T1000 (cell line): ENCODE results near the gene CYB5R3.
"Not testable (repeated sequence)": the region's sequence is repeated elsewhere in the genome, so short reads cannot be mapped to it uniquely, and the experiment has no call there.

Experiments used
- DNase-seq: peaks from one replicate; lab custom pipeline; 2025; ENCODE audit warnings: mixed read lengths; lab: John Stamatoyannopoulos, UW

Gene CYB5R3

DNA sequence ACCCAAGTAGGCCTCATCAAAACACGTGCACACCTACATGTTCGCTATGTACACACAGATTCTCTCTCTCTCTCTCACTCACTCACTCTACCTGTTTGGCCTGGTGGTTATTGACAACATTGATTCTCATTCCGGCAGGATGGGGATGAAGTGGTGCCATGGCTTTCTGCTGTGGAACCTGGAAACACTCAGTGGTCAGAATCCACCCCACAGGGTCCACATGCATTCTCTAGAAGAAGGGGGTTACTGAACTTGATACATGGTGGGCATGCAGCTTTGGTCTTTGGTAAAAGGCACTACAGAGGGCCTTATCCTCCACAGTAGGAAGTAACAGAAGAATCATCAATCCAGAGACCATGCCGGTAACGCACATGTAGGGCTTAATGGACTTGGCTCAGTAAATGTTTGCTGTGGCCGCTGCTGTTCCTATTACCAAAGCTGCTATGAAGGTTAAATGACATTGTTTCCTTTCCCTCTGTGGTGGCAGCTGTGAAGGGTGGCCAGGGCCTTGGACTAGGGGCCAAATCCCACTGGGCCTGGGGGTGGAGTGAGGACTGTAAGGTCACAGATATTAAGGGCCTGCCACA is 47.2 kb downstream of the CYB5R3 start:
- DNase-seq: no peak

DNA sequence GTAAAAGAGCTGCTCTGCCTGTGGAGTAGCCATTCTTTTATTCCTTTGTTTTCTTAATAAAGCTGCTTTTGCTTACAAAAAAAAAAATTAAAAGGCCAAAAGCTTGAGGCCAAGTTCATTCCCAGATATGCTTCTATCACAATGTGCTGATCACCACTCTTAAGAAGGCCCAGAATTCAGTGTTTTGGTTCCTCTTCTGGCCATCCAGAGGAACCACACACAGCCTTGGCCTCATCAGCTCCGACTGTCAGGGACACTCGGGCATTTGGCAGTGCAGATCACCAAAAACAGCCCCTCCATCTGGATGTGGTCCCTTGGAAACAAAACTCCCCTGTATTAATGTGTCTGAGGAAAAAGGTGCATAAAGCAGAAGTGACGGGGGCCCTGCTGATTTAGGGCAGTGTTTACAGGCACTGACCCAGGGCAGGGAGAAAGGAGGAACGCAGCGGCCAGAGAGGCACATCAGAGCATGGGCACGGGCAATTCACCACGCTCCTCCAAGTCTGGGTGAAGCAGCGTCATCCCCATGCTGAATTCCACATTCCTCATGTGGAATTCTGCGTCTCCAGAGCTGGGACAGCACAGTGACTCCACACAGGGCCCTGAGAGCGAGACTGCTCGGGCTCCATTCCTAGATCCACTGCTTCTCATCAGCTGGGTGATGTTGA is 52.2 kb downstream of the CYB5R3 start:
- DNase-seq: no peak

DNA sequence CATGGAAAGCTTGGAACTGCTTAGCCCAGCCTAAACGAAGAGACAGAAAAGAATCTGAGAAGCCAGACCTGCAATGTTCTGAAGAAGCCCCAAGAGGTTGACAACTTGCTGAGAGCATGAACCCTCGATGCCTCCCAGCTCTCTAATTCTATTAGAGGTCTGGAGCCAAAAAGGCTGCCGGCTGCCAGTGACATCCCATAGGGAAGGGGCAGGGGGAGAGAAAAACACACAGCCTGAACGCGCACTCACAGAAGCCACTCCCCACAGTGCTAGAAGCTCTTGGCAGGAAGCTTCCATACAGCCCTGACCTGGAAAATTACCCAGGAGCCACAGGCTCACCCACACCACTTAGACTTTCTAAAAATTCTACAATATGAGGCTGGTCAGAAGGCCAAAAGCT is 52.9 kb downstream of the CYB5R3 start:
- no peak for DNase-seq

DNA sequence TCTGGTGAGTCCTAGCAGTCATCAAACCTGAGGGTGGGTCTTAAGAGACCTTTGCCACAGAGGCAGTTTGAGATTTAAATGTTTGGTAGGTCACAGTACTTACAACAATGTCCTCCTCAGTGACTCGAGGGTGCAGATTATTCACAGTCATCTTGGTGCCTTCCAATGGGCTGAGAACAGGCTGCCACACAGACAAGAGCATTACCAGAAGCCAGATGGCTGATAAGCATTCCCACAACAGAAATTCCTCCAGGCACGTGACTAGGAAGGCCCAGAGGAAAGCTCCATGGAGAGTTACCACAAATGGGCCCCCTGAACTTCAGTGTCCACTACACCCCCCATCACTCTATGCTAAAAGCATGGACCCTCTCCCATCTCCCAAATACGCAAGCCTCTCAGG is 53.8 kb downstream of the CYB5R3 start:
- no peak for DNase-seq

DNA sequence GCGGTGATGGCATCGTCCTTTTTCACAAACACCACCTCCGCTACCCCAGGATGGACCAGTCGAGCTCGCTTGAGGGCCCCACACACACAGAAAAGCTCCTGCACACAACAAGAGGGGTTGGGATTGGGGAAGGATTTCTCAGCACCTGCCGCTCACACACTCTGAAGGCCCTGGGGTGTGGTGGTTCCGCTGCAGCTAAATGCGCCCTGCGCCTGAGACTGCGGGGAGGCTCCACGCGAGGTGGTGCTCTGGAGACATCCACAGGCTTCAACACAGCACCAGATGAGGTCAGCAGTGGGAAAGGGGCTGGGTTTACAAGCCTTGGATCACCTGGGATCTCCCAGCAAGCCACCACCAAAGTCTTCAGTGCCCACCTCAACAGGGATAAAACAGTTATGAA is 57.2 kb downstream of the CYB5R3 start:
- DNase-seq: no peak

DNA sequence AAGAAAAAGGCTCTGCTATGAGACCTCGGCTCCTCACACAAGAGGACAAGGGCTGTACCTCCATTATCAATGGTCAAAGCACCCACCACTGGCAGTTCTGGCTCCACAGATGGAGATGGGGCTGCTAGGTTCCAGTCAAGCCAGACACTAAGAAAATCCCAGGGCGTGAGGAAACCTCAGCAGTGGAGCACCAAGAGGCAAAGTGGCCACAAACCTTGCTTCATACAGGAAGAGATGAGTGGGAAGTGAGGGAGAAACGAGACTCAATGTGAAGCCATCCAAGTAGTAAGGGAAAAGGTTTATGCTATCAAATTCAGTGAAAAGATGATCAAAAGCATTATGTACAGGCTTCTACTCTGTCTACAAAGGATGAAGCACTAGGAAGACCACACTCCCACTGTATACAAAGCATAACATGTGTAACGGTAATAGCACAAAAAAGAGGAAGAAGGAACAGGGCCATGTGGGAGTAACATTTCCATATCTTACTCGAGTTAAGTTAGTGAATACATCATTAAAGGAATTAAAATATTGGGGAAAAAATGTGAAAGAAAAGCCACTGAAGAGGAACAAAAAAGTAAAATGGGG is 61.5 kb downstream of the CYB5R3 start:
- no peak for DNase-seq

DNA sequence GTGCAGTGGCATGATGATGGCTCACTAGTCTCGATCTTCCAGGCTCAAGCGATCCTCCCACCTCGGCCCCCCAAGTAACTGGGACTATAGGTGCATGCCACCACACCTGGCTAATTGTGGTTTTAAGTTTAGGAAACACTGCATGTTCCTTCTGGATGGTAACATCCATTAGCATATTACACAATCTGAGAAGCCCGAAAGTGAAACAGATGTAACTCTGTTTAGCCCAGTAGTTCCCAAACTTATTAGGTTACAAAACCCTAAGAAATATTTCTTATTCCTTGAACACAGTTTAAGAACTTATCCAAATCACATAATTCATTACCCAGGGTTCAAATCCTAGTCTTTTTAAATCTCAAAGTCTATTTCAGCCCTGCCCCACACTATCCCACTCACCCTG is 62.8 kb downstream of the CYB5R3 start:
- no peak for DNase-seq

DNA sequence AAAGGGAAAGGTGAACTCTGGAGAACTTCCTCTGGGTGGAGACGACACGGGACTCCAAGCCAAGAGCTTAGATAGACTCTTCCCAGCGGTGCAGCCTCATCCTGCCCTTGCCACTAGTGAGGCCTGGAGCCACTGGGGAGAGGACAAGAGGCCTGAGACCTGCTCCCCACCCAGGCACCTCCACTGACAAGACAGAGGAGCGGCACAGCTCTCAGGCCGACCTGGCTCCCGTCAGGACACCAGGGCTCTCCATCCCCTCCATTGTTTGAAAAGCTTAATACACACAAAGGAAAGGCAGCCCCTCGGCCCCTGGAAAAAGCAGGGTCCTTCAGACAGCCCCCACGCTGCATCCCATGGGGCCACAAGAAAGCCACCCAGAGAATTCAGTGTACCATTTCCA is 64.1 kb downstream of the CYB5R3 start:
- no peak for DNase-seq

DNA sequence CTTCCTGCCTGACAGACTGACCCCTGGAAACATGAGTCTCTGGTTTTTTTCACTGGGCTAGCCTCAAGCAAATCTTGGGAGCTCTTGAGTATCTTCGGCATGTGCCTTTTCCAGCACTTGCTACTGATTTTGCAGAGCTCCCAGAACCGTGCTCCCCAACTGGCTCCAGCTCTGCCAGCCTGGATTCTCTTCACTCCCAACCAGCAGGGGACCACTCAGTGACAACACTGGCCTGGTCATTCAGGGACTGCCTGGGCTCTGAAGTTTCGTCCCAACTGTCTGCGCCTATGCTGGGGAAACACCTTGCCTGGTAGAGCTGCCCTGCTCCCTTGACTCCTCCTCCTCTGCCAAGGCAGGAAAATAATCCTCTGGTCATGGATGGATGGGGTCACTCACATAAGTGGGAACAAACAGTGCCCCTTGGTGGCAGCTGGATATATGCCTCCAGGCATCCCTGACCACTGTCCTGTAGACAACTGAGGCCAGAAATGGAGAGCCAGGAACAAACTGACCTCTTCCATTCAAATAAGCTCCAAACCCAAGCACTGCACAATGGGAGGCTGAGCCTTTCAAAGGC is 64.7 kb downstream of the CYB5R3 start:
- no peak for DNase-seq

DNA sequence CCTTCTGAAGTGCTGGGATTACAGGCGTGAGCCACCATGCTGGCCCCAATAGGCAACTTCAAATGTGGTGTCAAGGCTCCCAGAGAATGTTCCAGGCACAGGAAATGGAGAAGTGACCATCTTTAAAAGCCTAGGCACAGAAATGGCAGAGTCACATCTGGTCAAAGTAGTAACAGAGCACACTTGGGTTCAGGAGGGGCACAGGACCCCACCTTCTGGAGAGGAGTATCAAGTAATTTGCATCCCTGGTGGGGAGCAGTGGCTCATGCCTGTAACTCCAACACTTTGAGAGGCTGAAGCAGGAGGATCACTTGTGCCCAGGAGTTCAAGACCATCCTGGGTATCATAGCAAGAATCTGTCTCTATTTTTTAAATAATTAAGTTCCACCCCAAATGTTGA is 66.2 kb downstream of the CYB5R3 start:
- DNase-seq: no peak

DNA sequence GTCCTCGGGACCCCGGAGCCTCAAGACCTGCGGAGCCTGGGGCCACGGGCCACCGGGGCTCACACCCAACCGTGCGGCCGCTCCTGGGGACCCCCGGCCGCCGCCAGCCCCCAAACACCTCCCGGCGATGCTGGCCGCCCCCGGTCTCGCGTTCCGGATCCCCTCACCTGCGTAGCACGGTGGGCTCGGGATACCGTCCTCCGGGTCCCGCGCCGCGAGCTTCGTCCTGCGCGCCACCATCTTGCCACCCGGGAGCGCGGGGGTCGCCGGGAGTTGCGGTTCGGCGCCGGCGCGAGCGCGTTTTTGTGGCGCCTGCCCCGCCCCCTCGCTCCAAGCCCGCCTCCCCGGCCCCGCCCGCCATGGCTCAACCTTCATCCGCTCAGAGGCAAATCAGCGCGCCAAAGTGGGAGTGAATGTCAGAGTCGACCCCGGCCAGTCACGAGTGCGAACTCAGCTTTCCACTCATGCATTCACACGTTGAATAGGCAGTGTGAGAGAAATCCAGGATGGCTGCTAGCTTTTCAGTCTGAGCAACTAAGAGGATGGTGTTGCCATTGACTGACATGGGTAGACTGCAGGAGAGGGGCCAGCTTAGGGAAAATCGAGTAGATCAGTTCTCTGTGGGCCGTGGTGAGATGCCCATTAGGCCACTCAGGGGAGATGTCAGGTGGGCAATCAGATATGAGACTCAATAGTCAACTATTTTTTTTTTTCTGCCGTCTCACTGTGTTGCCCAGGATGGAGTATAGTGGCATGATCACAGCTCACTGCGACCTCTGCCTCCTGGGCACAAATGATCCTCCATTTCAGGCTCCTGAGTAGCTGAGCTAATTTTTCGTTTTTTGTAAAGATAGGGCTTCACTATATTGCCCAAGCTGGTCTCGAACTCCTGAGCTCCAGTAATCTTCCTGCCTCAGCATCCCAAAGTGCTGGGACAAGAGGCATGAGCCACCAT is 67.2 kb downstream of the CYB5R3 start:
- DNase-seq: peak; percentile 40

DNA sequence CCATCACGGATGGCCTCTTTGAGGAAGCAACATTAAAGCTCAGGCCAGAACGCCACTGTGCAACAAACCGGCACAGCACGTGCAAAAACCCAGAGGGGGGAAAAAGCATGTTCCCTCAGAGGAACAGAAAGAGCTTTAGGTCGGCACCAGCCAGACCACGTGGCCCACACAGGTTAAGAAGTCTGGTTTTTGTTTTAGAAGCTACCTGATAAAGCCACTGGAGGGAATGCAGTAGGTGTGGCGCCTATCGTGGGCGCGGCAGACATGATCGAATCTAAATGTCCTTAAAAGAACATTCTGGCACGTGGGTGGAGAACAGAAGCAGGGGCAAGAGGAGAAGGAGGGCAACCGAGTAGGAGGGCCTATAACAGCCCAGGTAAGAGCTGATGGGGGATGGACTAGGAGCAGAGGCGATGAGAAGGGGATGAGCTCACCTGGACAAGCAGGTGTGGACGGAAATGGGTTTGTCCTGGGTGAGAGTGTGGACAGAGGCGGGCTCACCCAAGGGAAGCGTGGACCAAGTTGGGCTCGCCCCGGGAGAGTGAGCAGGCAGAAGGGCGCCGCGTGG is 67.9 kb downstream of the CYB5R3 start:
- DNase-seq: not testable (repeated sequence)

DNA sequence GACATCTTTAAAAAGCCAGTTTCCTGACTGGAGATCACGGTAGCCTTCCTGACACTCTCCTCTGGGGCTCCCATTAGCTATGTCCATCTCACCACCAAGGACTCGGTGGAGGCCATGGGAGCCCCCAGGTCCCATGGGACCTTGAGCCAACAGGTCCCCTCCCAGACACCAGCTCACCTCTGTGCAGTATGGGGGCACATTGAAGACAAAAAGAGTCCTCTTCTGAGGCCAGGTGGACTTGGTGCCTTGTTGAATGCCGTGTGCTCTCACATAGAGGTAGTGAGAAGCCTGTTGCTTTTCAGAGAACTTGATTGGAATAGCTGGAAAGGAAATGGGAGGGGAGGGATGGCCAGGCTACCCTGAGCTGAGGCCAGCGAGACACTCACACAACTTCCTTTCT is 69.2 kb downstream of the CYB5R3 start:
- not testable (repeated sequence) for DNase-seq

DNA sequence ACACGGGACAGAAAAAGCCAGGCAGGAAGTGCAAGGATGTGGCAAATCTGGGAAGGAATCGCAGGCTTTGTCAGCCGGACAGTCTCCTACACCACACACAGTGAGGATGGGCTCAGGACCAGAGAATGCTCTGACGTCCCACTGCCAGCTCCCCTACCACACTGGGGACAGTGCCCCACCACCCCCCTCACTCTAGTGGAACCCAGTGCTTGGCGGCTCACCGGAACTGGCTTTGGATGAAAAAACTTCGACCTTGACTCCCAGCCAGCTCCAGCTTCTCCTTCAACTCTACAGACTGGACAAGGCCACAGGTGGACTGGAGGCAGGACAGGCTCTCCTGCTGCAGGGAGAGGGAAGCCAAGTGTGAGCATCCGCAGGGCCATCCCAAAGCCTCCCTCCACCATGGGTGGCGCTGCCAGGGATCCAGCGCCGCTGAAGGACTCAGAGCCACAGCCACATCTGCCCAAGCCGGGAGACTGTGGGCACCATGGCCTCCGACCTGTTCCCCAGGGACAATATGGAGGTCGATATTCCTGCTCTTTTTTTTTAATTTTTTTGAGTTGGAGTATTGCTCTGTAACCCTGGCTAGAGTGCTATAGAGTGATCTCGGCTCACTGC is 71.5 kb downstream of the CYB5R3 start:
- no peak for DNase-seq

DNA sequence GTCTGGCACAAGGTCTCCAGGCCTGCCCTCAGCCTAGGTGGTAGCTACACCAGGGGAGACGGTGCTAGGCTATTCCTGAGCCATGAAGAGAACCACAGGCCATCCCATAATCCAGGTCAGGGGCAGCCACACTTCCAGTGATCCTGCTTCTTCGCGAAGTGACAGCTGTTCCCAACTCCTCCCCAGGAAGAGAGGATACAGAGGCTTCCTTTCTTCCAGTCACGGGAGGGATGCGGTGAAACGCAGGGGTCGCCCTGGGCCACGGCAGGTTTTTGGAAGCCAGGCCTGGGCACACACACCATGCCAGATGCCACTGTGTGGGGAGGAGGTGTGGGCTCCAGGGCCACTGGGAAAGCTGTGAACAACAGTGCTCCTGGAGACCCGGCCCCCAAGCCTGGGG is 72.1 kb downstream of the CYB5R3 start:
- DNase-seq: not testable (repeated sequence)

DNA sequence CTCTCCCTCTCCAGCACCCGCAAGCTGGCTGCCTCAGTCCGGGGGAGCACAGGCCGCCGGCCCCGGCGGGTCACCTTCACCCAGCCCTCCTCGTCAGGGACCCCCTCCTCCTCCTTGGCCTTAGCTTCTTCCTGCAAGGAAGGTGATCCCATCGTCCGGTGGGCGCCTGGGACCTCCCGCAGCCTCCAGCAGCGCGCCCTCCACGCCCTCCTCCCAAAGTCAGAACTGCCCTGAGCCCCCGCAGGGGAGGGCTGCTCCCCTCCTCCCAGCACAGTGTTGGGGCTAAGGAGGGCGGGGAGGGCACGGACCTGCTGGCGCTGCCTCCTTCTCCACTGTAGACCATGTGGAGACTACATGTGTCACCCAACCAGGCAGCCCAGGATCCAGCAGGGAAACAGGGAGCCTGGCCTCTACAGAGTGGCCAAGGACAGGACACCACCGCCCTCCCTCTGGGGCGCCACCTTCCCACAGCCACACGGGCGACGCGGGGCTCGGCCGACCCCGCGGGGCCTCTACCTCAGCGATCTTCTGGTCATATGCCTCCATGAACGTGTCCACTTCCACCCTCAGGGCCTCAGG is 73.1 kb downstream of the CYB5R3 start:
- DNase-seq: not testable (repeated sequence)

DNA sequence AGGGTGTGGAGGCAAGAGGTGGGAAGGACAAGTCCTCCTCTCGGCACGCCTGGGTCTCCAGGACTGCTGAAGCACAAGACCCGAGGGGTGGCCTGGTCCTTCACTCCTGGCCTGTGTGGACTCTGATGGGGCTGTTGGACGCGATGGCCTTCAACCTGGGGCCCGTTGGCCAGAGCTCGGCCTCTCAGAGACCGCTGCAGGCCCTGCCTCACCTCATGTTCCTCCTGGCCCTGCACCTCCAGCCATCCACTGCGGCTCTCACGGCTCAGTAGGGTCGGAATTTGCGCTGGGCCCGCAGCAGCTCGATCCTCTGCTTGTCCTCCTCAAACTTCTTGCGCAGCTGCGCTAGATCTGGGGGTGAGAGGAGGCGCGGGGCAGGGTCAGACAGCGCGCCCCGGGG is 74.7 kb downstream of the CYB5R3 start:
- not testable (repeated sequence) for DNase-seq

DNA sequence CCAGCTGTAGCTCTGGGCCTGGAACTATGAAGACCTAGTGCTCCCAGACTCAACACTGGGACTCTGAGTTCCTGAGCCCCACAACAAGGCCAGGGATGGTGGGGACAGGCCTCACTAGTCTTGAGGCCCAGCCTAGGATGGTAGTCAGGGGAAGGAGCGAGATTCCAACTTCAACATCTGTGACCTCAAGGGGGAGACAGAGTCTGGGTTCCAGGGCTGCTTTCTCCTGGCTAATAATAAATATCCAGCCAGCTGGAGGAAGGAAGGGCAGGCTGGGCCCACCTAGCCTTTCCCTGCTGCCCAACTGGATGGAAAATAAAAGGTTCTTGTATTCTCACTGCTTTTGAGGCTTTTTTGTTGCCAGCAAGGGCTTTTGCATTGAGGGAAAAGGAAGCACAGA is 75.1 kb downstream of the CYB5R3 start:
- not testable (repeated sequence) for DNase-seq

DNA sequence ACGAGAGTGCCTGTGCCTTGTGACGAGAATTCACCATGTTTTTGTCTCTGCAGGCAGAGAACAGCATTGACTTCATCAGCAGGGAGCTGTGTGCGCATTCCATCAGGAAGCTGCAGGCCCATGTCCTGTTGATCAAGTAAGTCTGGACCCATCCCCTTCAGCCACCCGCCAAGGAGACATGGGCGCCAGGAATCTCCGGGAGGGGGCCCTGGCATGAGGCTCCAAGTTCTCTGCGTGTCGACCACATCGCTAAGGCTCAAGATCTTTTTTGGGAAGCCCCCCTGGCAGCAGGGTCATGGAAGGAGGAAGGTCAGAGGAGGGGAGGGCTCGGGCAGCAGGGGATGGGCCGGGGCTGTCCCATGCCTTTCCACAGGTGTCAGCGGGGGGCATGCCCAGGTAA is 78.1 kb downstream of the CYB5R3 start:
- DNase-seq: not testable (repeated sequence)

DNA sequence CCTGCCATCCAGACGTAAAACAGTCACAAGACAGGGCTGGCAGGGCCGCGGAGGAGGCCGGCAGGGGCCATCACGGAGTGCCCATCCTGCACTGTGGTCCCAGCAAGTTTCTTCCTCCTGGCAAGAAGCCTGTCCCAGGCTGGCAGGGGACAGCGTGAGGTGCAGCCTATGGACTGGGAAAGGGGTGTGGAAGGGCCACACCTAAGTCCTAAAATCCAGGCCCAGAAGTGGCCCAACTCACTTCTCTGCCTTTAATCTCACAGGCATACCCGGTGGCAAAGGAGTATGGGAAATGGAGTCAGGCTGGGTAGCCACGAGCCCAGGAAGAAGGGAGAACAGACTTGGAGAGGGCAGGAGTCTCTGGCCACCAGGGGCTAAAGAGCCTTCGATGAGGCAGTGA is 78.6 kb downstream of the CYB5R3 start:
- DNase-seq: not testable (repeated sequence)

DNA sequence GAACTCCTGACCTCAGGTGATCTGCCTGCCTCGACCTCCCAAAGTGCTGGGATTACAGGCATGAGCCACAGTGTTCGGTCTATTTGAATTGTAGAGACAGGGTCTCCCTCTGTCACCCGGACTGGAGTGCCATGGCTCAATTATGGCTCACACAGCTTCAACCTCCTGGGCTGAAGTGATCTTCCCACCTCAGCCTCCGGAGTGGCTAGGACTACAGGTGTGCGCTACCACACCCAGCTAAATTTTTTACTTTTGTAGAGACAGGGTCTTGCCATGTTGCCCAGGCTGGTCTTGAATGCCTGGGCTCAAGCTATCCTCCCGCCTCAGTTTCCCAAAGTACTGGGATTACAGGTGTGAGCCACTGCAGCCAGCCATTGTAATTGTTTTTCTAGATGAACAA is 81.2 kb downstream of the CYB5R3 start:
- not testable (repeated sequence) for DNase-seq
